CD4-positive, alpha-beta T cell treated with Interleukin-12 subunit alpha and Interleukin-12 subunit beta, for 1 hour (primary cell): Measurements from ENCODE around the gene DAGLA.

Source experiments
- DNase-seq: peaks from one replicate; pipeline ENCODE4 v3.0.0-alpha.2; 2020

Gene DAGLA

DNA sequence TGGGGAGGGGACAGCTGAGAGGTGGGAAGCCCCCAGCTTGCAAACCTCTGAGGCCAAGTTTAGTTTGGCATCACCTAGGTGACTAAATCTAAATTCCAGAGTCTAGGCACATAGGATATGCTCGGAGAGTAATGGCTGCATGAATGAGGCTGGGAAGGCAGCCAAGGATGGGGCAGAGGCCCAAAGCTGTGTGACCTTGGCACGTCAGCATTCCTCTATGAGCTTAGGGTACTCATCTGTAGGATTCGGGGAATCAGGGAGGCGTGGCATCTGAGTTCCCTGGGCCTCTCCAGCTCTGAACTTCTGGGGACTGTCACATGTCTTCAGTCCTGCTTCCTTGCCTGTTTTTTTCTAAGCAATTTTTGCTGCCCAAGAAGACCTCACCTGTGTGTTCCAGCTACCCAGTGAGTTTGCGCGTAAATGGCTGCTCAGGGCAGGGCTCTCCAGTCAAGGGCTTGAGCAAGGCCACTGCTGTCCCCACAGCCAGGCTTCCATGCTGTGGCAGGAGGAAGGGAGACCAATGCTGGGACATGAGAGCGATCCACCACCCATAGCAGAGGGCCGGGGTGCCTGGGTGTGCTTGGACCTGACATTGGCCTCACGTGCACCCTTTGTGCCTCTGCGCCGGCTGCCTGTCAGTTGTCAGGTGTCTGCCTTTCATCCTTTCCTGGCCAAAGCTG is 13.9 kb downstream of the DAGLA start:
- DNase-seq: no peak

DNA sequence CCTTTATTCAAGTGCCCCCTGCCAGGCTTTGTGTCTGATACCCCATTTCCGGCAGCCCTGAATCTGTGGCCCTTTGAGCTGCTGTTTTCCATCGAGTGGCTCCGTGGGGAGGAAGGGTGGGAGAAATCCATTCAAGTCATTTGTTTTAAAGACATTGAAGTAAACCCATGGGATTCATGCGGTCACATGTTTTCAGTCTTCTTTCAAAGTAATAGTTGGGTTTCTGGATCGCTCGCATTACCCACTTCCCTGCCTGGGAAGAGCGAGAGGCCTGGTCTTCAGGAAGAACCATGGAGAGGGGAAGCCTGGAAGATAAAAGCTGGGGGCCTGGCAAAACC is 14.4 kb downstream of the DAGLA start:
- DNase-seq: no peak

DNA sequence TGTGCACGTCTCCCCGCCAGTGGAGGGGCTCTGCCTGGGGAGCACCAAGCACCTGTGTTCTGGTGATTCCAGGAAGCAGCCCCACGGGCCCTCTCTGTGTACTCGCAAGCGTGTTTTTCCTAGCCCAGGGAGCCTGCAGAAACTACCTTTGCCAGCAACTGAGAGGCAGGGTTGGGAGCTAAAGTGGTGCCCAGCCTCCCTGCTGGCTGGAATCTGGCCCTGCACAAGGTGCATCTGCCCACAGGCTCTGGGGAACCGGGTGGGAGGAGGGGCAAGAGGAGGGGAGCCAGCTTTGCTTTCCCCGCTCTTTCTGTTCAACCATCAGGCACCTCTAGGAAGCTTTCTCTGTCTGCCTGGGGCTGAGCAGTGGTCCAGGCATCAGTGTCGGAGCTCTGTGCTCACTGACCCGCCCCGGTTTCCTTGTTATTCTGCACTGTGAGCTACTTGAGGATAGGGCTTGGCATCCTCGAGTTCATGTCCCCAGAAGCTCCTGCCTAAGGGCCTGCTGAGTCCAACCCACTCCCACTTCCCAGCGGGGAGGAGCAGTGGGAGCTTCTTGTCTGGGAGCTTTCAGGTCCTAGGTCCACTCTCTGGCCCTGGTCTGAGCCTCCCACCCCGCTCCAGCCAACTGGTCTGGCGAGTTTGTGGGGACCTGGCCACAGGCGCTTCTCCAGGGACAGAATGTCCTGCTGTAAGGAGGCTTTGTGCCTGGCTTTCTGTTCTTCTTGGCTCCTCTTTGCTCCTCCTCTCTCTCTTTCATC is 14.9 kb downstream of the DAGLA start:
- DNase-seq: no peak

DNA sequence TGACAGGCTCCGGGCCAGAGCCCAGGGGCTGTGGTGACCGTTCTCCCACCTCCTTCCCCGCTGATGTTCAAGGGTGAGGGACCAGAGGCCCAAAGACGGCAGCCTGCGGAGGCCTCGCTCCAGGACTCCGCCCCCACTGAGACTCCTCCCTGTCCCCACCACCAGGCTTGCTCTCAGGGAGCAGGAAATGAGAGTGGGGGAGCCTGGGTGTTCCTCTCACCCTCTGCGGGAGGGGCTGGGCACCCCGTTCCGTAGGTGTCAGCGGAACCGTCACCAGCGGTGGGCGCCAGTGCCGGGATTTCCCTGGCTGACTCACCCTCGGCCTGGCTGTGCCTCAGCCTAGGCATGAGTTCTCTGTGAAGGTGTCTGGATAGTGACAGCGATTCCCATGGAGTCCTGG is 15.7 kb downstream of the DAGLA start:
- DNase-seq: peak; percentile 94

DNA sequence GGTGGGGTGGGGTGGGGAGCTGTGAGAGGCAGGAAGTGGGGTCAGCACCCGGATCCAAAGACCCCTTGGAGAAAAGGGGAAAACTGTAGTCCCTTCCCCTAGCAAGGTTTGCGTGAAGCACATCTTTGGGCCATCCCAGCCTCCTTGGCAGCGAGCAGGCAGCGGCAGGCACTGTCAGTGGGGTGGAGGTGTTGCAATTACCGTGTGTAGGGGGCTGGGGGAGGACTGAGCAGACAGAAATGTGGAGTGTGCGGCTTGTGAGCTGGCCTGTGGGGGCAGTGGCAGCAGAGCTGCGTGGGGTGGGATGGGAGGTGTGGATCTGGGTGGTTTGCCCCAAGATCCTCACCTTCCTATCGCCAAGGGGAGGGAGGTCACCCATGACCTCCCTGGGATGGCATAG is 16.4 kb downstream of the DAGLA start:
- no peak for DNase-seq

DNA sequence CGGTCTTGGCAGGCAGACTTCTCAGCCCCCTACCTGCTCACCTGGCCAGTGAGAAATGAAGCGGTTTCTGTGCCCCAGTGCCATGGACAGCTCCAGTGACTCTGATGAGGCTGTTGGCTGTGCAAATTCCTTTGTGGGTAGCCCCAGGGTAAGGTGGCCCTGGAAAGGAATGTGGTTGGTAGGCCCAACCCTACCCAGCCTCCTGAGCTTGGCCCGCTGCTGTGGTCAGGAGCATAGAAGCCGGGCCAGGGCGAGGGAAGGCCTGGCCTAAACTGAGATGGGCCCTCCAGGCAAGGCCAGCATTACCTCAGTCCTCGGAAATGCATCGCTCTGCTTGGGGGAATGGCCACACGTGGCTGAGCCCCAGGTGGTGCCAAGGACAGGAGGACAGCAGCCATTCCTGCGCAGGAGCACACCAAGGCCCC is 16.9 kb downstream of the DAGLA start:
- no peak for DNase-seq

DNA sequence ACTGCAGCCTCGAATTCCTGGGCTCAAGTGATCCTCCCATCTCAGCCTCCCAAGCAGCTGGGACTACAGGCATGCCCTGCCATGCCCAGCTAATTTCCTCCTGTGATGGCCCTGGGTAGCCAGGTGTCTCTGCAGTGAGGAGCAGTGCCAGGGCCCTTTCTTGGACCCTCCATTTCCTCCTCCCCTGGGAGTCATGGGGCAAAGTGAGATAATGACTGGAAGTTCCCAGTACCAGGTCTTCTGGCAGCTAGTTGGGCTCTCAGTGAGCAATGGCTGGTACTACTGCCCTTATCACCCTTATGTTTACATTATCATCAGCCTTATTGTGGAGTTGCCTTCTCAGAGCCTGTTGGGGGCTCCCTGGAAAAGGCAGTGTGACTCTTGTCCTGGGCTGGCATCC is 17.6 kb downstream of the DAGLA start:
- no peak for DNase-seq

DNA sequence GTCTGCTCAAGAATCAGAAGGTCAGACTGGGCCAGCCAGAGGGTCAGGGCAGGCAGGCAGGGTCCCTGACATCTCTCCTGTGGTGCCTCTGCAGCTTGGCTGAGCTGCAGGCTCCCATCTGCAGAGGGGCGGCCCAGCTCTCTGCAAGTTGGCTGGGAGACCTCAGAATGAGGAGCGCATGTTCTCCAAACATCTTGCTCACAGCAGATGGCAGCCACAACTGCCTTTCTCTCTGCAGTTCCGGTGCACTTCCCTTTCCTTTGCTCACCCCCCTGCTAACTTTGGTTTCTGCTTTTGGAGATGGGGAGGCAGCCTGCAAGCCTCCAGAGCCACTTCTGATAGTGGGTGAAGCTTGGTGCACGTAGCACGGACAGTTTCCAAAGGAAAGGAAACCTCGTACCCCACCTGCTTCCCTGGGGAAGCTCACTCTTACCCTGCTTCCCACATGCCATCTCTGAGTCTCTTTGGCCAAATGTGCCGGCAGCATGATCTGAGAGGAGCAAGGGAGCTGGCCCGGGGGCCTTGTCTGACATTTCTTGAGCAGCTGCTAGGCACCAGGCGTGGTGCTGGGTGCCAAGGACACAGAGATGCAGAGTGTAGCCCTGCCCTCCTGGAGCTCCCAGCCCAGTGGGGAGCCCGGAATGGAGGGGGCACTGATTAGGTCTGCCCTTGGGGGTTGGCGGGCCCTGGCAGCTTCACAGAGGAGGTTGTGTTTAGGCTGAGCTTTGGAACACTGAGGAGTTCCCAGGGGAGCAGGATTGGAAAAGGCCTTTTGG is 18.2 kb downstream of the DAGLA start:
- no peak for DNase-seq

DNA sequence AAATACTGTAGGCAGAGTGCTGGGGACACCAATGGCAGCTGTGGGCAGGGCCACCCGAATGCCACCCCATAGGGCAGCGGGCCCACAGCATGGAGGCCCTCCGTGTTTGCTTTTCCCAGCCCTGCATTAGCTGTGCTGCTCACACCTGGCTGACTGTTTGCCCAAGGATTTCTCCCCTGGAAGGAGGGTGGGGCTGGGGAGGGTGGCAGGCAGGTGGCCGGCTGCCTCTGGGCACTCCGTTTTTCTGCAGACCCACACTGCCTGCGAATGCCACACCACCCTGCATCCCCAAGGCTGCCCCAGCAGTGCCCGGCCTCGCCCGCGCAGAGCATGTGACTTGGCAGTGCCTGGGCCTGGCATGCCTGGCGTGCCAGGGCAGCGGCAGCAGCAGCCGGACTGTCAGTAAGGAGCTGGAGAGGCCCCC is 19.6 kb downstream of the DAGLA start:
- DNase-seq: no peak

DNA sequence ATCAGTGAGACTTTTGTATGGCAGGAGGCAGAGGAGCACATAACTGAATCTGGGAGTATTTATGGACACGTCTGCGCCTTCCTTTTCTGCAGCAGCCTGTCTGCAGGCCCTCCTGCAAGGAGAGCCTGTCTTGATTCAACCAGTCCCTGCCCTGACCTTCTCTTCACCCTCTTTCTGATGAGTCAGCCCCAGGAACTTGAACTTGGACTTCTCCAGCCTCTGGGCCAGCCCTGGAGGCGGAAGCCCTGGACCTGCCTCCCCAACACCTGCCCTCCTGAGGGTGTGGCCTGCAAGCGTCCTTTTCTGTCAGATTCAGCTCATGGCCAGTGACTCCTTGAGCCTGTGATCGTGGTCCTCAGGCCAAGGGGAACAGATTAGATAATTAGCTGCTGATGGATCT is 20.0 kb downstream of the DAGLA start:
- DNase-seq: no peak

DNA sequence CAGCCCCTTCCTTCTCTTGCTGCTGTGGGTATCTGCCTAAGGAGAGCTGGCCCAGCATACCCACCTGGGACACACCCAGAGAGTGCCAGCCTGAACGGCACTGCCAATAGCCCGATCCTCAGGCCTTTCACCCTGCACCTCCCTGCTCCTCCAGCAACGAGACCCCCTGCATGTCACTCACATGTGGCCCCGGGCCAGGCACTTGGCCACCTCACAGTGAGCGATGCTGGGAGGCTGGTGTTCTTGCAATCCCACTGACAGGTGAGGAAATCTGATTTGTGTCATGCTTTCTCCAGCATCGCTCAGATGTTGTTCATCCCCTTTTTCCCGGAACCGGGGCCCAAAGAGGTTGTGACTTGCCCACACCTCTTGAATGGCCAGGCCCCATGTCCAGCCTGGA is 20.5 kb downstream of the DAGLA start:
- no peak for DNase-seq

DNA sequence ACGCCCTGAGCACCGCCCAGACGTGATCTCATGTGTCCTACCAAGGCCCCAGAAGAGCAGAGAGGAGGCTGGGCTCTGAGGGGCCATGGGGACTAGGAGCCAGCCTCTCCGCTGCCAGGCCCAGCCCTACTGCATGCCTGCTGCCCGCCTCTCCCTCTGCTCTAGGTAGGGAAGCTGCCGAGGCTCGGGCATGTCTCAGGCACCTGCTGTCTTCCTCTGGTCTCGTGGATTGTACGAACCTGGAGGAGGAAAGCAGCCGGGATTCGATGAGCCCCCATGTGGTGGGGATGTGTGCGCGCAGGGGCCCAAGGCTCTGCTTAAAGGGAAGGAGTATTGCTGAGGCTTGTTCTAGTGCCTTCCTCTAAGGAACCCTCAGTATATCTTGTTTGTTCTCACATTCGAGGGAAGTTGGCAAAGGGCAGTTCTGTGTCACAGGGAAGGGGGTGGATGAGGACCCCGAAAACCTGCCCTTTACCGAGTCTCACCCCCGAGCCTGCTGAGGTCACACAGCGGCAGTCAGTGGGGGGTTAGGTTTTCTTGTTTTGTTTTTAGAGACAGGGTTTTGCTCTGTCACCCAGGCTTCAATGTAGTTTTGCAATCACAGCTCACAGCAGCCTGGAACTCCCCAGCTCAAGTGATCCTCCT is 21.2 kb downstream of the DAGLA start:
- DNase-seq: no peak

DNA sequence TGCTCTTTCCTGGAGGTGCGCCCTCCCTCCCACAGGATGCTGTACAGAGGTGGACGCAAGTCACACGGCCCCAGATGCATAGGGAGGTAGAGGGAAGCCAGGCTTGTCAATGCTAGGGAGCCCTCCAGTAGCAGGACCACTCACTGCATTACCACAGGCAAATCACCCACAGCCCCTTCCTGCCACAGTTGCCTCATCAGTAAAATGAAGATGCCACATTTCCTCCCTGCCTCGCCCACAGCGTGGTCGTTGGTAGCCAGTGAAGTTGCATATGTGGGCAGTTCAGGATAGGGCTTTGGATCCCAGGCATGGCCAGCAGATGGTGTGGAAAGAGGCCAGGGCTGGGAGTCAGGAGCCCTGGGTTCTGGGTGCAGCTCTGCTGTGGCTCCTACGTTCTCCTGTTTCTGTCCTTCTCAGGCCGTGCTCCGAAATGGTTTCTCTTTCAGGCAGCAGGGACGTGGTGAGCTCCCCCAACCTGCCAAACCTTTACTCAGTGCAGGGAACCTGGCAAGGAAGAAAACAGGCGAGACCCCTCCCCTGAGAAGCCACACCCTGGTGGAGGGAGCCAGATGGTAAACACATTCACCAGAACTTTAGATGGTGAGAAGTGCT is 22.6 kb downstream of the DAGLA start:
- no peak for DNase-seq

DNA sequence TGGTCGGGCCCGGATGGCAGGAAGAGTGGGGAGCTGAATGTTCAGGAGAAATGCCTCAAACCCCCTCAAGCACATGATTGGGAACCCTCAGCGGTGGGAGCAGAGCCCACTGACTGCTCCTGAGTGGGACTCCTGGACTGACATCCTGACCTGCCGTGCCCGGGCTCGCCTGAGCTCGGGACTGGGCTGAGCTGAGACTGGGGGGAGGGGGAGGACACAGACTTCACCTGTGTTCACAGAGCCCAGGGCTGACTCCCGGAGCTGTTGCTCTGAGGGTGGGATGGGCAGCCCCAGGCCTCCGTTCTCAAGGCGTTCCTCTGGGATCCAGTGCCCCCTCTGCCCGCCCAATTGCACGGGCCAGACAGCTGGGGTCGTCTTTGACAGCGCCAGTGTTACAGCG is 24.6 kb downstream of the DAGLA start:
- DNase-seq: no peak

DNA sequence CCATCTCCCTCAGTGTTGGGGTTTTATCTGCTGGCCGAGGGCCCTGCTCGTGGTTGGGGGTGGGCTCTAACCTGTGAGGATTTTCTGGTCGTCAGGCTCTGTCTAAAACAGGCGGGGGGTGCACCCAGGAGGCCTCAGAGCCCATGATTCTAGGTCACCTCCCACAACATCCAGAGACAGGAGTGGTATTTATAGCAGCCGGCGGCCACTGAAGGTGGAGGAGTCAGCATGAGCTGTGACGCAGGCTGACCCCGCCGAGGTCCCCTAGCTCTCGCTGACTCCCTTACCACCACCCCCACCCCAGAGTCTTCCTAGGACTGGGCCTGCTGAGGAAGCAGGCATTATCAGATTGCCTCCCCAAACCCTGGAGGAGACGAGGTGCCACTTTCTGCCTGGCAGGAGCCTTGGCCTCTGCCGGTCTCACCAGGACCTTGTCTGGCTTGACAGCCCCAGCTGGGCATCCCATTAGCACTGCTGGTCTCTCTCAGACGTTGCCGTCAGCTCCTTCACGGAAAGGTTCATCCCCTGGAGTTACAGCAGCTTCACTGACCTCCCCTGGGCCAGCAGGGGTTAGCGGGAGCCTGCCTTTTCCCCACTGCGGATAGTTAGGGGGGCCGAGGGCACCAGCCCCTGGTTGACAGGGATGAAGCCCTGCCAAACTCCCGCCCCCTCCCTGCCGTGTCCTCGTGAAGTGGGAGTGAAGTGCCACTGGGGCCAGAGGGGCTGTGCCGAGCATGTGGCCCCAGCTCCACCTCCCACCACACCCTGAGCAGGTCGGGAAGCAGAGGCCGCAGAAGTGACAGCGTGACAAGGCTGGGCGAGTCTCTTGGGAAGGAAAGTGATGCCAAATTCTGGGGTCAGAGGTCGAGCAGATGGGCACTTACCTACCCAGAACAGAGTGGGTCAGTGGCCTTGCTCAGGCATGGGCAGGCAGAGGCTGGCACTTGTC is 26.5 kb downstream of the DAGLA start:
- no peak for DNase-seq

DNA sequence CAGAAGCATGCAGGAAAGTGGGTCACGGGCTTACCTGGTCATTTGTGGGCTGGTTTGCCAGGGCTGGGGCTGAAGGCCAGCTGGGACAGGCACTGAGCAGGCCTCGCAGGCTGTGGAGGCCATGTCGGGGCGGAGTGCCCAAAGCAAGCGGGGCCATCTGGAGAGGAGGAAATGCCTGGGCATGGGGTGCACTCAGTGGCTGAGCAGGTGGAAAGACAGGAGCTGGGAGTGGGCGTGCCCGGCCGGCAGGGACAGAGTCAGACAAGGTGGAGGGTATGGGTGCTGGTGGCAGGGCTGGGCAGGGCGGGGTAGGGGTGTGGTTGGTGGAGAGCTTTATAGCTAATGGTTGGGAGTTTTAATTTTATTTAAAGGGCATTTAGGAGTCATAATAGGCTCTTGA is 27.4 kb downstream of the DAGLA start:
- no peak for DNase-seq

DNA sequence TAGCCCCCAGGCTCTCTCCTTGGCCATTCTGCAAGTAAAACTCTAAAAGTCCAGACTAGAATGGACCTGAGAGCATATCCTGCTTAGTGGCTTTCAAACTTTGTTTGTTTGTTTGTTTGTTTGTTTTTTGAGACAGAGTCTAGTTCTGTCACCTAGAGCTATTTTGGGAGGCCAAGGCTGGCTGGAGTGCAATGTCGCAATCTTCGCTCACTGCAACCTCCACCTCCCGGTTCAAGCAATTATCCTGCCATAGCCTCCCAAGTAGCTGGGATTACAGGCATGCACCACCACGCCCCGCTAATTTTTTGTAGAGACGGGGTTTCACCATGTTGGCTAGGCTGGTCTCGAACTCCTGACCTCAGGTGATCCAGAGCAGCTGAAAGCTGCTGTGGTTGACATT is 28.9 kb downstream of the DAGLA start:
- DNase-seq: no peak

DNA sequence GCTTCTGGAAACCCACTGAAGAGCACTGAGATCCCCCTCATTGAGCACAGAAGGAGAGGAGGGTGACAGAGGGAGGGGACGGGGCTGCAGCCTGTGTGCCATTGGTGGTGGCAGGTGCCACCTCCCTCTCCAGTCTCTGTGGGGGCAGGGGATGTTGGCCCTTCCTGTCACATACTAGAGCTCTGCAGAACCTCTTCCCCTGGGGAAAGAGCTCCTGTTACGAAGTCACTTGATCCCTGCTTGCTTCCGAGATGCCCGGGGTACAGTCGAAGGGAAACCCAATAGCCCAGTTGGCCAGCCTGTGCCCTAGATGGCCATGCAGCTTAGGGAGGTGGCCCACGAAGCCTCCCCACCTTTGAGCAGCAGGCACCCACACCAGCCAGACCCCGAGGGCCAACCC is 29.4 kb downstream of the DAGLA start:
- no peak for DNase-seq

DNA sequence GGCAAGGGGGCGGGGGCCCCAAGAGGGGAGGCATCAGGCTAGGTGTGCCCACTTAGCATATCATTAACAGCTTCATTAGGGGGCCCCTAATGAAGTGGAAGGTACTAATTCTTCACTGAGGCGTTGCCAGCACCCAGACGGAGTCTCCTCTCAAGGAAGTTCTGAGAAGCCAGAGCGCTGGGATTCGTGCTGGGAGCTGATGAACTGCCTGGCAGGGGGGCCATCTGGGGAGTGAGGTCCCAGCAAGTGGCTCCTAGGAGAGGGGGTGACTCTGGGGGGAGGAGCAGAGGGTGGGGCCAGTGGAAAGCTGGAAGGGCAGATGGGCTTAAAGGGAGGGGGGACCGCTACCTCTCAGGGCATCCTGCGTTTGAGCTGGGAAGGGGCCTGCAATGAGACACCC is 29.8 kb downstream of the DAGLA start:
- DNase-seq: no peak

DNA sequence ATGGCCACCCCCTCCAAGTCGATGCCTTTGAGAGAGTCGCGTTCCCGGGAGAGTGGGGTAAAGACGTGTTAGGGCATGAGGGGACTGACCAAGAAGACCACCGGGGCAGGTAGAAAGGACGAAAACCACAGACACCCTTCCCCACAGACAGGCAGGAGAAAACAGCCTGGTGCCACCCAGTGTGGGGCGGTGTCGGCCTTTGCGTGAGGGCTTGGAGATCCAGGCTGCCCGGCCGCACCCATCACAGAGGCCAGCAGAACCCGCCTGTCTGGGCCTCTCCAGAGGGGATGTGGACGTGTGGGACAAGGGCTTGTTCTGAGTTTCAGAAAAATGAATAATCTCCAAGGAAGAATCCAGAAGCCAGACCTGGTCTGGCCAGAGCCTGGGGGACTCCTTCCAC is 30.8 kb downstream of the DAGLA start:
- DNase-seq: no peak

DNA sequence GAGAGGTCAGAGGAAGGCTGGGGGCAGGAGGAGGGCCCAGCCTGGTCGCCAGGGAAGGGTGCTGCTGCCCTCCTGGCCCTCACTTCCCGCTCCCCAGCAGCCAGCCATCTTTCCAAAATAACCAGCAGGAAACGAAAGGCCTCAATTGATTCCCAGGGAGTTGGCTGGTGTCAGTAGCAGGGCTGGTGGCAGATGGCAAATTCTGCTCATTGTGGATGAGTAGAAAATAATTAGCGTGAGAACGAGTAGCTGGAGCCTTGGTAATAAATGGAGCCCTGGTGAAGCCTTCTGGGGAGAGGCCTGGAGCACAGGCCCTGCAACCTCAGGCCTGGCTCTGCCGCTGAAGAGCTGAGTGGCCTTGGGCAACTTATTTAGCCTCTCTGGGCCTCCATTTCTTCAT is 31.3 kb downstream of the DAGLA start:
- no peak for DNase-seq

DNA sequence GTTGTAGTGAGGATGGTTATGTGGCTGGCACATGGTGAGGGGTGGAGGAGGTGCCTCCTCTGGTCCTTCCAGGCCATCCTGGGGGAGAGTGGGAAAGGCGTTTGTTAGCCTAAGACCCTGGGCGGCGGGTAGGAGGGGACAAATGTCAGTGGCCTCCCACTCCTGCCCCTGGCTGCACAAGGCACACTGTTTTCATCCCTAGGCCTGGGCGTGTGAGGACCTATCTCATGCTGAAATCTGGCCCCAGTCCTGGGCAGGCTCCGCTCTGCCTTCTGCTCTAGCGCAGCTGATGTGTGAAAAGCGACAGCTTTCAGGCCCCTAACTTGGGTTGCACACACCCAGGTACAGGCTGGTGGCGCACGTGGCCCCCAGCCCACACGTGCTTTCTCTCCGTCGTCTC is 32.1 kb downstream of the DAGLA start:
- no peak for DNase-seq
